HL-60/S4 treated with retinoic acid at 250 ng/mL for 4 days and 3 days (cell line): ENCODE results near the gene PPFIA4.
"Not testable (repeated sequence)": the region's sequence is repeated elsewhere in the genome, so short reads cannot be mapped to it uniquely, and the experiment has no call there.

ENCODE experiments used
- in situ Hi-C: fragments of 300-500 bp; cut with MboI; formaldehyde crosslinking; loops from 2 replicates; pipeline ENCODE4 v1.7.0; 2022; ENCODE audit warnings: low sequenced_read_pairs

The PPFIA4 gene

DNA sequence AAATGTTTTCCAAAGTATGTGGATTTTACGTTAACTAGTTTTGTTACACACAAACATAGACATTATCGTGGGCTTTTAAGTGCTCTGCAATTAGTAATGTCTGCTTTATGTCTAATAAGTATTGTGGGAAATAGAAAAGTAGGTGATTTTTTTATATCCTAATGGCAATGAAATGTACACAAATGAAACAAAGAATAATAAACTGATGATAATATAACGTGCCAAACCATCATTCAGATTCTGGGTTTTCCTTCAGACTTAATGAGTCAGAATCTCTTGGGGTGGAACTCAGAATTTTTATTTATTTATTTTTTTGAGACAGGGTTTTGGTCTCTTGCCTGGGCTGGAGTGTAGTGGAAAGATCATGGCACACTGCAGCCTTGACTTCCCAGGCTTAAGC is 17.1 kb upstream of the PPFIA4 start:
- in situ Hi-C loops = loop anchor here (5.0 kb wide), 1 partner anchor 1268 kb away; no protein-coding TSS in a partner anchor

DNA sequence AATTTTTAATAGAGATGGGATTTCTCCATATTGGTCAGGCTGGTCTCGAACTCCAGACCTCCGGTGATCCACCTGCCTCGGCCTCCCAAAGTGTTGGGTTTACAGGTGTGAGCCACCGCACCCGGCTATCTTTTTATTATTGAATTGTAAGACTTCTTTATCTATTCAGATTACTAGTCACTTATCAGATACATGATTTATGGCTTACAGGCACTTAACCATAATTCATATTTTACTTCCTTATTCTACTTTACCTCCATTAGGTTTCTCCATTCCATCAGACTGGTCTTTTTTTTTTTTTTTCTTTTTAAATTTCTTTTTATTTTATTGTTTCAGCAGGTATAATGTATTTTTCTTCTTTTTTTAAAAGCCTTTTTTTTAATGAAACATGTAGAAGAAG is 14.7 kb upstream of the PPFIA4 start:
- in situ Hi-C loops = loop anchor here (10.0 kb wide), 1 partner anchor 1293 kb away; no protein-coding TSS in a partner anchor

DNA sequence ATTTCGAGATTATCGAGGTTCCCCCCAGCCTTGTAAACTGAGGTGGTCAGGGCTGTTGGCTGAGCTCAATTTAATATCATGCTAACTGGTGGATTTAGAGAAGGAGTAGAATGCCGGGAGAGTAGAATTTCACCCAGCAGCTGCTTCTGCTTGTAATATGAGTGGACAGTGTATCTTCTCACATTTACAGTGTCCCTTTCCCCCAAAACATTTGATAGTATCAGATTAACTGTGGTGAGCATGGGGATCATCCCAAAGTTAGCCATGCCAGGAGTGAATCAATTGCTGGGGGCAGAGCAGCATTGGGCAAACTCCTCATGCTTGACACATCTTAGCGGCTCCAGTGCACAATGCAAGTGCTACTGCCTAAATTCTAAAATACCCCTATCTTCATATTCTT is 9.2 kb upstream of the PPFIA4 start:
- in situ Hi-C loops = loop anchor here (10.0 kb wide), 1 partner anchor 1288 kb away; no protein-coding TSS in a partner anchor

DNA sequence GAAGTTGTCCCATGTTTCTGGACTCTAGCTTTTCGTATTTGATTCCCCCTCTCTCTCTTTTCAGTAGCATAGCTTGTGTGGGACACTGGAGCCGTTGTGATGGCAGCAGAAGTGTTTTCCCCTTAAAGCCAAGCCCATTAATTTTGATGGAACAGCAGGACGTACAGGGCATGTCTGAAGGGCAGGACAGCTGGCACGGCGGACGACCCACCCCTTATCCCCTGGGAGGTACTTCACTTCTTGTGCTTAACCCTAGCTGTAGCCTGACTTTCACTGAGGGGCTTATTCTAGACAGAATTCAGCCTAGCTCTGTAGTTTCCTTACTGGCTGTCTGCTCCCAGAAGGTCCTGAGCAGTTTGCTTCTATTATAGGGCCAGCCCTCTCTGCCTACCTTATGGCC is 8.6 kb upstream of the PPFIA4 start:
- in situ Hi-C loops = loop anchor here (10.0 kb wide), 1 partner anchor 1287 kb away; no protein-coding TSS in a partner anchor

DNA sequence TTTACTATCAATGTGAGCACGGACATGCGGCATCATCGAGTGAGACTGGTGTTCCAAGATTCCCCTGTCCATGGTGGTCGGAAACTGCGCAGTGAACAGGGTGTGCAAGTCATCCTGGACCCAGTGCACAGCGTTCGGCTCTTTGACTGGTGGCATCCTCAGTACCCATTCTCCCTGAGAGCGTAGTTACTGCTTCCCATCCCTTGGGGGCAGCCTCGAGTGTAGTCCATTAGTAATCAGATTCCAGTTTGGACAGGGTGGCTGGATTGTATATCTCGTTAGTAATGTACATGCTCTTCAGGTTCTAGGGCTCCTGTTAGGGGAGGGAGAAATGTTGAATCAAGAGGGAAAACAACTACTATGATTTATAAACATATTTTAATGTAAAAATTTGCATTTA is 3.4 kb upstream of the PPFIA4 start:
- in situ Hi-C loops = not testable (repeated sequence)

DNA sequence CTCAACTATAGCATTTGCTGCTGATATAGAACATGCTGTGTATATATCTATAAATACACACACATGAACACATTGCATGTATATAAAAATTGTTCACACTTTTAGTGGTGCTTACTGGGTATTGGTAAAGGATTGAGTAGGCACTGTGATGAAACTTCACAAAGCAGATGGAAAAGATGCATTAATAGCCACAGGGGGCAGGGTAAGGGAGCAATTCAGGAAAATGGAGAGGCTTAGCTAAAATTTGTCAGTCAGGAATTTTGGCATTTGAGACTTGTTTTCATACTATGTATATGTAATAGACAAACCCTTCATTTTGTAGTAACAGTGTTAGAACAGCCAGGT is 633 bp upstream of the PPFIA4 start:
- in situ Hi-C loops = loop anchor here (25.0 kb wide), 2 partner anchors 462 to 1337 kb away; partner anchors contain the start of genes OPTC, PLEKHA6 and PRELP

DNA sequence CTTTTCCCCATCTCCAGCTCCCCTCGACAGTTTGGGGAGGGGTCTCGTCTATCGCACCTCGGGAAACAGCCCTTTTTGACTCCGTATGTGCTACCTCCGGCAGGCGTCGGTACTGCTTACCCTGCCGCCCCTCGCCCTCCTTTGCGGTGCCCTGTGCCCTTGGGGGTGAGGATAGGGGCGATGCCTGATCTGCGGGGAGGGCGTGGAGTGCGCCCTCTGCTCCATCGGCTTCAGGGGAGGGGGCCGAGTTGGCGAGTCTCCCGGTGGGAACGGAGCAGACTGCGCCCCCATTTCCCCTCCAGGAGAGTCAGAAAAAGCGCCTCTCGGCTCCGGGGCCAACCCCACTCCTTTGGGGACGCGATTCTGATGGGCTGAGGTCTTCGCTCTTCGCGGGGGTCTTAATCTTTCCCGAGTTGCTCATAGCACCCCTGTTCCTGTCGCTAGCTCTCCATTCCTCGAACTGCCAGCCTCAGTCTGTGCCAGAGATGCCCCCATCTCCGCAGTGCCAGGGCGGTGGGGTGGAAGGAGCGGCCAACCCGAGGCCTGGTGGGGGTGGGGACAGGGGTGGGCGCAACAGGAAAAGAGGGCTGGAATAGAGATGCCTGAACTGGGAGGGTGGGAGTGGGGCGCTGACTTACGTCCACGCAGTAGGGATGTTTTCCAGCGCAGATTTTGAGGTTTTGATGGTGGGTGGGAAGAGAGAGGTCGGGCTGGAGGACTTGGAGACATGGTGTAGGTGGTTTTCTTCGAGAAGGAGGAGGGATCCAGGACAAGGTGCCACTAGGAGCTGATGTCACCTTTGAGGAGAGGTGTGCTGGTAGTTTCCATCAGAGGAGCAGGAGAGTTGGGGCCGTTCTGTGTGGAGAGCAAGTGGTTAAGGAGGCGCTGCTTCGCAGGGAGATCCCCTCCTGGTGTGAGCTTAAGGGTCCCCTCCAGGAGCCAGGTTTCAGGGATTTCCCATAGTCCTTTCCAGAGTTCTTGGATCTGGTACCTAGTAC is 674 bp downstream of the PPFIA4 start:
- in situ Hi-C loops = loop anchor here (25.0 kb wide), 2 partner anchors 460 to 1335 kb away; partner anchors contain the start of genes OPTC, PLEKHA6 and PRELP

DNA sequence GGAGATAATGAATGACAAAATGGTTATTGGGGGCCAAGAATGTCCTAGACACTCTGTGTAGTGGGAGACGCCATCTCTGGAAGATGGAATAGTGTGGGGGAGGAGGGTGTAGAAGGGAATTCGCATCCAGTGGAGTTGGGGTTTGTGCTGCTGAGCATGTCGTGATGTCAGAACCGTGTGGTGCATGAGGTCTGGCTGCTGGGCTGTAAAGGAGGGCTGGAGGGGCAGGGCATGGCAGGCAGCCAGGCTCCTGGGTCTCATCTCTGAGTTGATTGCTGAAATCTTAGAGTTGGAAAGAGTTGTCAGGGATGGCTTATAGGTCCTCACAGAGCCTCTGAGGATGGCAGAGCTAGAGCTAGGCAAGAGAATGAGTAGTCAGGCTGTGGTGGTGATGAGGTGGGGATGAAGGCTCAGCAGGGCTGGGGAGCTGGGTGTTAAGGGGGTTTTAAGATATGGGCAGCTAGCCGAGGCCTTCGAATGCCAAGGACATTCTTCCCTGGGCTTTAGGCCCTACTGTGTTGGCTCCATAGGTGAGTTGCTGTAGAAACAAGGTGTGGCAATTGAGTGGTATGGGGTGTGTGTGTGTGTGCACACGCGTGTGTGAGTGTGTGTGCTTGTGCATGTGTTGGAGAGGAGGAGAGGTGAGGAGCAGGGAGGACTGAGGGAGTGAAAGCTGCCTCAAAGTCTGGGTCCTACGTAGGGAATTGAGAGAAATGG is 1.9 kb downstream of the PPFIA4 start:
- in situ Hi-C loops = loop anchor here (25.0 kb wide), 2 partner anchors 459 to 1334 kb away; partner anchors contain the start of genes OPTC, PLEKHA6 and PRELP

DNA sequence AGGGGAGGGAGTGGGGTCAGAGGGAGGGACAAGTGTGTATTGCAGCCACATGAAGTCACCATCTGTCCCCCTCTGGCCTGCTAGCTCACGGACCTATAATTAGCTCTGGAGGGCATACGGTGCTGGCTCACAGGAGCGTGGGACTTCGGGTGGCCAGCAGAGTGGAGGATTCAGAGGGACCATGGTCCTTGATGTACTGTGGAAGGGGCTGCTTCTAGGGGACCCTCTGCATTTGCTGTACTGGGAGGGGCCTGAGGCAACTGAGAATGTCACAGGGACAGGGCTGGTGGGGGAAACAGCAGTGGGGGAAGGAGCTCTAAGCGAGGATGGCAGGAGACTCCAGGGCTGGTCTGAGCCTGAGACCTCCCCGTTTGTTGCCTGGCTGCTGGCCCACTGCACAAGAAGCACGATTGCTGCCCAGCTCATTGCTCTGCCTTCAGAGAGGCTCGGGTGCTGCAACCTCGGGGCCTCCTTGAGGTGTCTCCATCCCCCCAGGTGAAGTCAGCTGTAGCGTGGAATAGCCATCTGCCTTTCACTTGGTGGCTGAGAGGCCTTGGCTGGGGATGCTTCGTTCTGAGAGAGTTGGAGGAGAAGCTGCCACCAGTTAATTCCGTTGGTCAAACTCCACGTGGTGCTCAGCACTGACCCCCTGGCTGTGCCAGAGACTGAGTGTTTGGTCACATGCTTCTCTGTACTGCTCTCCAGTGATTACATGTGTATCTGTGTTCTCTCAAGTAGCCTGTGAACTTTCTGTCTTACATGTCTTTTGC is 2.7 kb downstream of the PPFIA4 start:
- in situ Hi-C loops = loop anchor here (25.0 kb wide), 2 partner anchors 458 to 1333 kb away; partner anchors contain the start of genes OPTC, PLEKHA6 and PRELP

DNA sequence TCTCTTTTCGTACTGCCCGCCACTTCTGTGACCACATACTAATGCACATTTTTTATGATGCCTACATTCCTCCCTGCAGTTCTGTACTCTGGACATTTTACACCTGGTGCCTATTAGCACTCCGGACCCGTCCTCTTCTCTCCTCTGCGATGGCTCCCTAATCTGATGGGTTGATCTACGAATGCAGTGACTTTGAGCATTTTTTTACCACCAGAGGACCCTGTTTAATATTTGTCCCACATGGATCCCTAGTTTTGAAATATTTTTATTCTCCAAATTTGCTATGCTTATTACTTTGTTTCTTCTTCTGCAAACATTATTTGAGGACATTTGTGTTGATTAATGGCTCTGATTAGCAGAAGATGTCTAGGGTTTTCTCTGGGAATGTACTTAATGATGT is 5.2 kb downstream of the PPFIA4 start:
- in situ Hi-C loops = loop anchor here (10.0 to 25.0 kb wide), 4 partner anchors 173 to 1331 kb away; partner anchors contain the start of genes OPTC, PLEKHA6 and PRELP

DNA sequence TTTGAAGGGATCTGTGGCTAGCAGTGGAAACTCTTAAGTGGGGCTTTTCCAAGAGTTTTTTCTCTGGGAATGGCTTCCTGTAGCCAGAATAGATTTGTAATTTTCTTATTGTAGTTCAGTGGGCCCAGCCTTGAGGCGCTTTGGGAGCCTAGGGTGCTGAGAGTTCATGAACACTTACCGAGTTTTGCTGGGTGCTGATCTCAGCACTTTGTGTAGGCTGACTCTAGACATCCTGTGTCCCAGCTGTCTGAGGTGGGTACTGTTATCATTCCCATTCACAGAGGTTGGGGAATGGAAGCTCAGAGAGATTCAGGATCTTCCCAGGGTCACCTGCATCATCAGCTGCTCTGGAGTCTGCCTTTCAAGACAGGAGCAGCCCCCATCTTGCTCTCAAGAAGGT is 7.0 kb downstream of the PPFIA4 start:
- in situ Hi-C loops = loop anchor here (10.0 to 25.0 kb wide), 4 partner anchors 172 to 1329 kb away; partner anchors contain the start of genes OPTC, PLEKHA6 and PRELP

DNA sequence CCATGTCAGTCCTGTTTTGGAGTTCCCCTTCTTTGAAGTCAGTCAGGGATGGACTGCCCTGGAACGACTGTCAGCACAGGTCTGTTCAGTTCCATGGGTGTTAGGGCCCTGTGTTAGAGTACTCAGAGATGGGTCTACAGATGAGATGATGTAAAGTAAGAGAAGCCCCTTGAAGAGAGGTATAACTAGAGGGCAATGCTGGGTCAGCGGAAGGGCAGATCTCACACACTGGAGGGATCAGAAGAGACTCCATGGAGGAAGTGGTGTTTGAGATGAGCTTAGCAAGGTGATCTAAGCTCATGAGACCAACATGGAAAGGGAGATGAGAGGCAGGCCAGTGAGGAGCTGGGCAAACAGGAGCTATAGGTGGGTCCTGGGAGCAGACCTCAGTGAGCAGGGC is 7.6 kb downstream of the PPFIA4 start:
- in situ Hi-C loops = loop anchor here (10.0 to 25.0 kb wide), 4 partner anchors 171 to 1328 kb away; partner anchors contain the start of genes OPTC, PLEKHA6 and PRELP

DNA sequence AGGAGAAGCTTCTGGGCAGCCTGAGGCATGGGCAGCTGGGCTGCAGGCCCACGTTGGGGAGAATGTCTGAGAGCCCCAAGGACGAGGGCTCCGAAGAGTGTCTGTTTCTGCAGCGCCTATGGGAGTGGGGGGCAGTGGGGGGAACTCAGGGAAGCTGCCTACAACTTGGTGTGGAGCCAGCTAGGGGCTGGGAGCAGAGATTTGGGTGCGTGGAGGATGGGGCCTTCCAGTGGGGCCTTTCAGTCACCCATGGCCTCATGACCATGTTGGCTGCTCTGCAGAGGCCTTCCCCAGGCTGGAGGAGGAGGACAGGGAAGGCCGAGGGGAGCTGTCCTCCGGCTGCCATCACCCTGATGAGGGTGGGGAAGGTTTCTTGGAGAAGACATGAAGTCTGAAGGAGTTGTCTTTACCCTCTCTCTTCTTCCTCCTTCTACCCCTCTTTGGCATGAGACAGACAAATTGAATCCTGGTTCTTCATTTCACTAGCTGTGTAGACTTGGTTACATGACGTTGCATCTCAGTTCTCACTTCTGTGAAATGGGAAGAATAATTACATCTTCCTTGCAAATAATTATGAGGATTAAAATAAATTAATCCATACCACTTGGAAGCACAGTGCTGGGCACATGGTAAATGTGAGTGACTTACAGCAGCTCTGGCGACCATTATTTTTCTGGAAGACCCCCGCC is 8.3 kb downstream of the PPFIA4 start:
- in situ Hi-C loops = loop anchor here (10.0 to 25.0 kb wide), 4 partner anchors 170 to 1328 kb away; partner anchors contain the start of genes OPTC, PLEKHA6 and PRELP

DNA sequence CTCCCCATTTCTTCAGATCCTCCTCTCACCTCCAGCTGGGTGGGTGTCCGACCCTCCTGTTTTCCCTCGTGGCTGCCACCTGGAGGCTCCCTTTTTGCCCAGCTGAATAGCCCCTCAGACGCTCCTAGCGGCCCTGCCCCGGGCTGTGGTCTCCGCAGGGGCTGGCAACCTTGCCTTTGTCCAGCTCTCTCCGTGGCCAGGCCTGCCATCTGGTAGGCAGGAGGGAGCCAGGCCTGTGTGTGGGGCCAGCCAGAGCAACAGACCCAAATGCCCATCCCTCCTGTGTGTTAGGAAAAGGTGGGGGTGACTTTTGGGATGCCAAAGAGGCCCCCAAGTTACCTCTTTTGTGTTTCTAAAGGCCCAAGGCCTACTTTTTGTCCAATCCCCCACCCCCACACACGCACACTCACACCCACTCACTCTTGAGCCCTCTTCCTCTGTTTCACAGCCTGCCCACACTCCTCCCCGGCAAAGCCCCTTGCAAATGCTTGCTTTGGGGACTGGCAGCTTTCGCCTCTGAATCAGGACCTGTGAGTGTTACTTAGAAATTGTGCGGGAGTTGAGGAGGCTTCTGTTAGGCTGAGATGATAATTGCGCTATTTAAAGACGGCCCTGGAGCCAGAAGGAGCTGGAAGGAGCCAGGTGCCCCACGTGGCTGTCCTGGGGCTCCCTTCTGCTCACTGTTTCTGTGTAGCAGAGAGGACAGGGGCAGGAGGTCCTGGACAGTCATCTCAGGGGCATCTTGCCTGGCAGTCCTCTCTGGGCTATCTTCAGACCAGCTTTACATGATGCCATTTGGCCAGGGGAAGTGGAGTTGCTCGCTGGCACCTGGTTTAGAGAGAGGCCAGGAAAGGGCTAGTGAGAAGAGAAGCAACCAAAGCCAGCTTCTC is 9.1 kb downstream of the PPFIA4 start:
- in situ Hi-C loops = loop anchor here (10.0 to 25.0 kb wide), 4 partner anchors 169 to 1327 kb away; partner anchors contain the start of genes OPTC, PLEKHA6 and PRELP

DNA sequence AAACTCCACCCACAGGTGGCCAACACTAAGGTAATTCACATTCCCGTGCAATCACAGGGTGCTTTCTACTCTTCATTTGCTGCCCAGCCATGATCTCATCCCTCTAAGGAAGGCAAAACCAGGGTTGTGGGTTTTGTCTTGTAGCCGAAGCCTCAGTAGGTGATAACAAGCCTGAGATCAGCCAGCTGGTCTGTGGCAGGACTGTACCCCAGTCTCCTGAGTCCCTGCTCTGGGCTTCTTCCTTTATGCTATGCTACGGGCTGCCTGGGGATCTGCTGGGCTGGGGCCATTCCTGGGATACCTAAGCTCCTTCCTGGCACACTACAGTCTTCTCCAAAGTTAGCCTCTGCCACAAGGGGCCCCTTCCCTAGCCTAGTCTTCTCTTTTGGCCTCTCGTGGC is 9.8 kb downstream of the PPFIA4 start:
- in situ Hi-C loops = loop anchor here (10.0 to 25.0 kb wide), 4 partner anchors 169 to 1326 kb away; partner anchors contain the start of genes OPTC, PLEKHA6 and PRELP

DNA sequence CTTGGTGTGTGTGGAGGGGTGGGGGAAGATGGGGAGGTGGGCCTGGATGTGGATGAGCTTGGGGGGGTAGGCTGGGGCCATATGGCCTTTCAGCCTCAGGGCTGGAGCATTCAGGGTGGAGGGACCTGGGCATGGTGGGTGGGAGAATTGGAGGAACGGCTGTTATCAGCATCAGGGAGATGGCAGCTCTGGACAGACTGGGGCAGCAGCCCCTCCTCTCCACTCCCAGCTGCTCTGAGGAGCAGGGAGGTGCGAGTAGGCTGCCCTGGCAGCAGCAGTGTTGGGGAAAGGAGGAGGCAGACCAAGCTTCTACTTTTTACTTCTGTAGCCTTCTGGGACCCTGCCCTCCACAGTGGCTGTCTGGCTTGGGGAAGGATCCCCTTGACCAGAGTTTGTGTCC is 10.2 kb downstream of the PPFIA4 start:
- in situ Hi-C loops = loop anchor here (10.0 to 25.0 kb wide), 4 partner anchors 168 to 1326 kb away; partner anchors contain the start of genes OPTC, PLEKHA6 and PRELP

DNA sequence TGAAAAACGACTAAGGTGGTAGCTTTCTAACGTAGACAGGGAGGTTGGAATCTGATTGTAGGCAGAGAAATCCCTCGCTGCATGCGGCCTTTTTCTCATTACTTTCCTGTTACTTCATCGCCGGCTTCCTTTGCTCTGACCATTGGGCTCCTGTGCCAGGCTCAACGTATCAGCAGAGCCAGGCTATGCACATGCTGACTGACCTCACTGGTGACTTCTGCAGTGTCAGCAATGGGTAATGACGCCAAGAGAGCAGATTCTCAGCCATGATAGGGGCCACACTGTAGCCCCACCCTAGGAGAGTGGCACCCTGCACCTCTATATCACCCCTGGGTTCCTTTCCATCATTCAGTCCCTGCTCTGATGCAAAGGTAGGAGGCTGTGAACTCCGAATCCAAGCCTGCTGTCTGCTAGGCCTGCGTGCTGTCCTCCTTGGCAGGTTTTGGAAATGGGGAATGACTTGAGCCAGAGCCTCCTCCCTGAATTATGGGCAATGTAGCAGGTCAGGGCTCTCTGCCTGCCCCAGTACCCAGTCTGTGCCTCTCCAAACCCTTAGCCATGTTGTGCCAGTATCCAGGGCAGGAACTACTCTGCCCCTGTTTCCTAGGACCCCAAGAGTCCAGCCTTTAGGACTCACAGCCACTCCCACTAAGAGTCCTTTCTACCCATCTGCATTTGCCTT is 11.4 kb downstream of the PPFIA4 start:
- in situ Hi-C loops = loop anchor here (10.0 to 25.0 kb wide), 4 partner anchors 167 to 1325 kb away; partner anchors contain the start of genes OPTC, PLEKHA6 and PRELP
